Measurements from ENCODE around the gene DNAJB4.
A peak's percentile ranks its signal among the peaks of the same experiment; 100 is the strongest.
"Not testable (repeated sequence)": the region's sequence is repeated elsewhere in the genome, so short reads cannot be mapped to it uniquely, and the experiment has no call there.

The DNAJB4 gene

GRCh38 chr1:78038491-78038939 is 33.8 kb downstream of the DNAJB4 start:
- DNase-seq (ENCODE audit: low spot score), result no peak

- no peak for DNase-seq (ENCODE audit: low spot score)
Measured at GRCh38 chr1:78040484-78041089, 35.8 kb downstream of the DNAJB4 start.

GRCh38 chr1:78043436-78043835 is 38.7 kb downstream of the DNAJB4 start:
- no peak for DNase-seq (ENCODE audit: low spot score)

- DNase-seq (ENCODE audit: low spot score), result peak; percentile 19
Measured at GRCh38 chr1:78044796-78045562, 40.2 kb downstream of the DNAJB4 start.

- no peak for DNase-seq (ENCODE audit: low spot score)
Measured at GRCh38 chr1:78045563-78045925, 40.8 kb downstream of the DNAJB4 start.

- DNase-seq (ENCODE audit: low spot score), result peak; percentile 73
Measured at GRCh38 chr1:78045926-78046778, 41.4 kb downstream of the DNAJB4 start, which contains the start of gene GIPC2. TSS of gene GIPC2 (plus strand) at chr1:78045966. CDS start at chr1:78046095, 129 bp downstream.

GRCh38 chr1:78047106-78047505 is 42.4 kb downstream of the DNAJB4 start:
- DNase-seq (ENCODE audit: low spot score), result no peak

- no peak for DNase-seq (ENCODE audit: low spot score)
Measured at GRCh38 chr1:78047631-78048030, 42.9 kb downstream of the DNAJB4 start.

GRCh38 chr1:78048446-78048845 is 43.7 kb downstream of the DNAJB4 start:
- DNase-seq (ENCODE audit: low spot score), result no peak

- no peak for DNase-seq (ENCODE audit: low spot score)
Measured at GRCh38 chr1:78049396-78049795, 44.7 kb downstream of the DNAJB4 start.

- DNase-seq (ENCODE audit: low spot score), result no peak
Measured at GRCh38 chr1:78051005-78051404, 46.3 kb downstream of the DNAJB4 start.

GRCh38 chr1:78052685-78053405 is 48.1 kb downstream of the DNAJB4 start:
- no peak for DNase-seq (ENCODE audit: low spot score)

- DNase-seq (ENCODE audit: low spot score), result no peak
Measured at GRCh38 chr1:78053498-78053897, 48.8 kb downstream of the DNAJB4 start.

- no peak for DNase-seq (ENCODE audit: low spot score)
Measured at GRCh38 chr1:78054559-78054958, 49.8 kb downstream of the DNAJB4 start.

- DNase-seq (ENCODE audit: low spot score), result no peak
Measured at GRCh38 chr1:78054972-78055371, 50.2 kb downstream of the DNAJB4 start.

- no peak for DNase-seq (ENCODE audit: low spot score)
Measured at GRCh38 chr1:78055565-78056132, 50.9 kb downstream of the DNAJB4 start.

- no peak for DNase-seq (ENCODE audit: low spot score)
Measured at GRCh38 chr1:78058670-78059069, 53.9 kb downstream of the DNAJB4 start.

GRCh38 chr1:78060857-78061563 is 56.3 kb downstream of the DNAJB4 start:
- no peak for DNase-seq (ENCODE audit: low spot score)

GRCh38 chr1:78061825-78062523 is 57.2 kb downstream of the DNAJB4 start:
- DNase-seq (ENCODE audit: low spot score), result no peak

GRCh38 chr1:78064886-78065285 is 60.1 kb downstream of the DNAJB4 start:
- DNase-seq (ENCODE audit: low spot score), result not testable (repeated sequence)

All from iPS-NIHi11 (cell line).